HCT116 (cell line): Measurements from ENCODE around the gene NUDT4. TPM values are rescaled to one million over a fixed set of nuclear protein-coding genes. Genes with fewer than 3 reads are reported as not detected.

Experiments
- ATAC-seq: fragments of 200-7000 bp; cut with Tn5 transposase; 2 replicates; pipeline ENCODE4 v1.9.1; 2020; ENCODE audit warnings: mild to moderate bottlenecking, moderate library complexity
- BruUV-seq: library from RNA; stranded (reverse); fragments of 400-500 nt; replicated peaks from 2 replicates; lab custom pipeline; 2021; lab: Mats Ljungman, UMichigan
- CTCF ChIA-PET: fragments of 300-600 bp; sonication (Branson Sonifier 250); formaldehyde crosslinking; loops from one replicate; lab custom pipeline; 2021; ENCODE audit warnings: antibody characterized with exemption; lab: Charles Lee
- POLR2A ChIA-PET: fragments of 300-600, 350-600 bp; sonication (Branson Sonifier 250); formaldehyde crosslinking; loops from one replicate; lab custom pipeline; 2021; ENCODE audit warnings: antibody characterized with exemption; lab: Charles Lee
- RAD21 ChIA-PET, 2 experiments: fragments of 300-600 bp; sonication (Branson Sonifier 250); formaldehyde crosslinking; loops; one replicate each; lab custom pipeline; 2023; ENCODE audit warnings: low total read pairs in 2 of 2; ENCODE audit not compliant: uncharacterized antibody in 2 of 2, unreplicated experiment in 2 of 2, low non-redundant PET in 1 of 2; lab: Charles Lee
- DNase-seq: peaks from one replicate; pipeline ENCODE4 v3.0.0-alpha.2; 2010; ENCODE audit warnings: low read depth, low spot score
- H2AFZ ChIP-seq: fragments of 200-600 bp; shearing (Covaris generic), sonication (generic); 2 replicates; pipeline ENCODE4 v1.6.1; 2017; ENCODE audit warnings: low read depth, mixed run types, mixed read lengths, antibody characterized with exemption, low read length; ENCODE audit not compliant: poor library complexity, severe bottlenecking
- H3K27ac ChIP-seq: 2 replicates; pipeline ENCODE4 v1.5.1; 2012; ENCODE audit warnings: low read depth, low read length
- H3K27me3 ChIP-seq: fragments of 200-600 bp; sonication (generic); 2 replicates; pipeline ENCODE4 v1.6.1; 2016; ENCODE audit warnings: mixed run types, low read length, mixed read lengths; ENCODE audit not compliant: insufficient read depth
- H3K36me3 ChIP-seq, 2 experiments: fragments of 200-500 bp in 1 of 2; fragments of 200-600 bp in 1 of 2; sonication (Bioruptor generic) in 1 of 2; sonication (generic) in 1 of 2; 2 replicates each; pipeline versions ENCODE4 v1.5.1 to v1.6.1; 2014 to 2016; ENCODE audit warnings: low read length in 2 of 2, inconsistent platforms in 1 of 2, mixed read lengths in 1 of 2, mixed run types in 1 of 2; ENCODE audit not compliant: insufficient read depth in 2 of 2, control insufficient read depth in 1 of 2
- H3K4me1 ChIP-seq, 2 experiments: fragments of 200-600 bp in 1 of 2; sonication (generic) in 1 of 2; 2 replicates each; pipeline versions ENCODE4 v1.5.1 to v1.6.1; 2012 to 2017; ENCODE audit warnings: low read length in 2 of 2, inconsistent platforms in 1 of 2, mild to moderate bottlenecking in 1 of 2, mixed read lengths in 1 of 2, mixed run types in 1 of 2, moderate library complexity in 1 of 2; ENCODE audit not compliant: insufficient read depth in 2 of 2, control insufficient read depth in 1 of 2
- H3K4me2 ChIP-seq: fragments of 200-600 bp; sonication (generic); 2 replicates; pipeline ENCODE4 v1.6.1; 2017; ENCODE audit warnings: mixed run types, low read length, mixed read lengths
- H3K4me3 ChIP-seq, 2 experiments: fragments of 200-600 bp in 1 of 2; sonication (generic) in 1 of 2; replicated peaks in 1 of 2; 2 replicates each; pipeline ENCODE4 v1.5.1; 2011 to 2016; ENCODE audit warnings: low read length in 2 of 2, control low read depth in 1 of 2, low read depth in 1 of 2, mild to moderate bottlenecking in 1 of 2, mixed read lengths in 1 of 2, mixed run types in 1 of 2
- H3K79me2 ChIP-seq: fragments of 200-600 bp; sonication (generic); 2 replicates; pipeline ENCODE4 v1.6.1; 2017; ENCODE audit warnings: mild to moderate bottlenecking, mixed run types, low read length, moderate library complexity, mixed read lengths; ENCODE audit not compliant: insufficient read depth
- H3K9ac ChIP-seq: fragments of 200-600 bp; sonication (generic); 2 replicates; pipeline ENCODE4 v1.6.1; 2016; ENCODE audit warnings: low read length, mixed read lengths
- H3K9me2 ChIP-seq: fragments of 200-600 bp; sonication (generic), shearing (Covaris generic); 2 replicates; pipeline ENCODE4 v1.6.1; 2017; ENCODE audit warnings: mixed run types, mild to moderate bottlenecking, moderate library complexity; ENCODE audit not compliant: insufficient read depth
- H3K9me3 ChIP-seq, 2 experiments: fragments of 200-500 bp in 1 of 2; fragments of 200-600 bp in 1 of 2; sonication (Bioruptor generic) in 1 of 2; sonication (generic) in 1 of 2; 2 replicates each; pipeline ENCODE4 v1.6.1; 2014 to 2017; ENCODE audit warnings: low read length in 2 of 2, mixed read lengths in 2 of 2, inconsistent platforms in 1 of 2, low read depth in 1 of 2, mild to moderate bottlenecking in 1 of 2, mixed run types in 1 of 2, moderate library complexity in 1 of 2; ENCODE audit not compliant: control insufficient read depth in 1 of 2, insufficient read depth in 1 of 2
- H4K20me1 ChIP-seq: fragments of 200-600 bp; sonication (generic), shearing (Covaris generic); 2 replicates; pipeline ENCODE4 v1.6.1; 2017; ENCODE audit warnings: mixed run types, mild to moderate bottlenecking, moderate library complexity; ENCODE audit not compliant: insufficient read depth
- CBX3 ChIP-seq: IDR thresholded peaks from 2 replicates; pipeline ENCODE4 v1.6.1; 2012; ENCODE audit warnings: low read depth
- ELF1 ChIP-seq: IDR thresholded peaks from 2 replicates; pipeline ENCODE4 v1.6.1; 2012; ENCODE audit warnings: low read depth, borderline replicate concordance
- EZH2 ChIP-seq: fragments of 200-600 bp; sonication (generic); IDR thresholded peaks from 2 replicates; pipeline ENCODE4 v1.6.1; 2017; ENCODE audit warnings: antibody characterized with exemption, mixed run types
- FOSL1 ChIP-seq: IDR thresholded peaks from 2 replicates; pipeline ENCODE4 v1.6.1; 2012; ENCODE audit warnings: low read depth
- POLR2A ChIP-seq: IDR thresholded peaks from 2 replicates; pipeline ENCODE4 v1.7.0; 2011; ENCODE audit warnings: borderline replicate concordance; ENCODE audit not compliant: insufficient read depth, insufficient read length; ENCODE audit errors: extremely low read depth
- POLR2AphosphoS5 ChIP-seq: IDR thresholded peaks from 2 replicates; pipeline ENCODE4 v1.6.1; 2011; ENCODE audit warnings: mild to moderate bottlenecking, low read depth, low read length, moderate library complexity
- RAD21 ChIP-seq: IDR thresholded peaks from 2 replicates; pipeline ENCODE4 v1.6.1; 2012; ENCODE audit warnings: low read depth, mild to moderate bottlenecking
- SIN3A ChIP-seq: IDR thresholded peaks from 2 replicates; pipeline ENCODE4 v1.6.1; 2012; ENCODE audit warnings: low read depth
- SRF ChIP-seq: IDR thresholded peaks from 2 replicates; pipeline ENCODE4 v1.6.1; 2012; ENCODE audit warnings: low read depth
- ZFX ChIP-seq: fragments of 450-650 bp; IDR thresholded peaks from 2 replicates; pipeline ENCODE4 v1.6.1; 2017
- ZNF274 ChIP-seq: fragments of 200-500 bp; sonication (Bioruptor generic); IDR thresholded peaks from 2 replicates; pipeline ENCODE4 v1.6.1; 2014; ENCODE audit warnings: mild to moderate bottlenecking, low read depth, low read length, inconsistent platforms
- intact Hi-C: fragments of 100-400 bp; cut with micrococcal nuclease; formaldehyde crosslinking; loops from 2 replicates; pipeline ENCODE4 v1.10.0; 2022
- total RNA-seq: library from RNA; stranded (reverse); gene quantifications from one replicate; pipeline ENCODE4 v1.2.1, GENCODE V29; 2021; ENCODE audit not compliant: unreplicated experiment
- TF ChIP-seq, protein P1 (sequence below): IDR thresholded peaks from 2 replicates; pipeline ENCODE4 v1.6.1; 2011; ENCODE audit warnings: mild to moderate bottlenecking, low read length, moderate library complexity; ENCODE audit not compliant: insufficient replicate concordance; ENCODE audit errors: extremely low read depth
- TF ChIP-seq, protein P2 (sequence below): IDR thresholded peaks from 2 replicates; pipeline ENCODE4 v1.6.1; 2012

Gene NUDT4
- total RNA-seq, 1 experiment from 2014 or later = 41.2 TPM

DNA sequence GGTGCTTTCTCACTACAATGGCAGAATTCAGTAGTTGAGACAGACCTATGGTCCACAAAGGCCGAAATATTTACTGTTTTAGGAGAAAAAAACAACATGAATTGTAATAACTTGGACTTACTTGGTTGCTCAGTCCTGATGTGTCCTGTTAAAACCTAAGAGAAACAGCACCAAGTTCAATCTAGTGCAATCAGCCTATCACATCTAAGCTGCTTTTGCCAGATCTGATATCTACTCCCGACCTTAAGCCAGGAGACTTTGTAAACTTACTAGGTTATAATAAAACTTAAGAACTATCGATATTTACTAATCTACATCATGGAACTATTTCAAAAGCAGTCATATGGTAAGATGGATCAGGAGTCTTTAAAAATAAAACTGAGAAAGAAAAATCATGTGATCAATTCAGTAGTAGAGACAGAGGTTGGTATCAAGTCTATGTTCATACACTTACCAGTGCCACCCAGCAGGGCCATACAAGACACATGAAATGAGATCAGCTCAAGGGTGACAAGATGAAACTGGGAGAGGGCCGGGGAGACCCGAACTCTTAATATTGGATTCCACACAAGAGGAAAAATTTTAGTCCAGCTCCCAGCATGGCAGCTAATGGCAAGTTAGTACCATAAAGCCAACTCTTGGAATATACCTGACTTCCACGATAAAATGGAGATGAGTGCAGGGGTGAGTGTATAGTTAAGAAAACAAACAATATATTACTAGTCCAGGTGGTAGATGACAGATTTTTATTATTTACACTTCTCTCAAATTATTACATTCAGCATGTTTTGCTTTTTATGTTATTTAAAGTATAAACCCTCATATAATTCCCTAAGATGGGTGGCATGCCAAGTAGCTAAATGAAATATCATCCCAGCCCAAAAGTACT is 27.5 kb downstream of the NUDT4 start:
- H3K27me3 ChIP-seq = no peaks in the 10 kb centered on the region
- H2AFZ ChIP-seq = no peak overlapping the region
- no TSS peak for BruUV-seq
- H3K9me2 ChIP-seq = no peaks in the 10 kb centered on the region
- H3K9me3 ChIP-seq = no peaks in the 10 kb centered on the region
- H3K9ac ChIP-seq = no peak overlapping the region
- DNase-seq = no peak
- no peak overlapping the region for H3K4me3 ChIP-seq
- ChIA-PET POLR2A (no interaction called here), RAD21 (no interaction called here), CTCF (interaction anchor here (0.7 to 1.8 kb wide), 4 partner anchors 8 to 697 kb away, joined by 3 to 5 read pairs (median 3); no protein-coding TSS in a partner anchor)
- no peak overlapping the region for H3K4me2 ChIP-seq
- TF ChIP-seq POLR2A = no peak
- no peak for TF ChIP-seq SIN3A
- TF ChIP-seq ZFX = no peak
- peaks cover 14% of the 10 kb centered on the region for H3K79me2 ChIP-seq
- no peak overlapping the region for H3K27ac ChIP-seq
- peaks cover 16 to 18% of the 10 kb centered on the region in 2 experiments; a peak in 3 of 4 replicates for H3K36me3 ChIP-seq
- no peak; the same call in 1 of the 2 replicates for ATAC-seq
- peaks cover 4% of the 10 kb centered on the region; the same call in 1 of the 2 replicates for H4K20me1 ChIP-seq
- intact Hi-C loops = no loop called here
- no peaks in the 10 kb centered on the region for H3K4me1 ChIP-seq

DNA sequence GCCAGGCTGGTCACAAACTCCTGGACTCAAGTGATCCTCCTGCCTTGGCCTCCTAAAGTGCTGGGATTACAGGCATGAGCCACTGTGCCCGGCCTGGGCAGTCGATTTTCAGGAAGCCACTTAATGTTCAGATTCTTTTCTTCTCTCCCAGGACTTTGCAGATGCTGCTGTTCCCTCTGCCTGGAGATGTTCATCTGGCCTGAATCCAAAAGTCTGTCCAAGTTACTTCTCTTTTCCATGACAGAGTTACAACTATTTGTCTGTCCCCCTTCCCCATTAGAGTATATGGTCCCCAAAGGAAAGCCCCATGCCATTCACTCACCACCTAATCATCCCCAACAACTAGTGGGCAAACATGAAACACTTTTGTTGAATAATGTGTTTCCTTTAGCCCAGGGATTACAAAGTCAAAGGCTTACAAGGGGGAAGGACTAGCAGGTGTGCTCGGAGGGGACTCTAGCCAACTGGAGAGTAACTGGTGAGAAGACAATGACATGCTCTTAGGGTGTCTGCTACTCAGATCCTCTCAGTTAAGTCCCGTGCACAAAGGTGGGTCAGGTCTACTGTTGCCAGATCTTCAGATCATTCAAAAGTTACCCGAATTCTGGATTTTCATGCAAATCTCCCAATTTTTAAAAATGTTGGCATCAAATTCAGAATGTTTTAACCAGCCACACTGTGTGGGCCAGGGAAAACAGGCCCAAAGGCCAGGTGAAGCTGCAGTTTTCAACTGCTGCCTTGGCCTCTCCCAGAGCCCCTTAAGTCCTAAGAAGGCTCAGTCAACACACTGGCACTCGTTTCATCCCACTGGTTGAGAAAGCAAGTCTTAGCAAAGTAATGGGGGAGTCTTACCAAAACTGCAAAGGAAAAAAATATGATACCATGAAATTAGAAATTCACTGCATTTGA is 29.6 kb downstream of the NUDT4 start:
- DNase-seq (no peak), ATAC-seq (no peak)
- Histone ChIP-seq H2AFZ (no peak overlapping the region), H3K4me1 (no peaks in the 10 kb centered on the region), H3K9me2 (no peaks in the 10 kb centered on the region), H3K27ac (no peak overlapping the region), H3K9me3 (no peaks in the 10 kb centered on the region), H4K20me1 (peaks cover 6% of the 10 kb centered on the region; the same call in 1 of the 2 replicates), H3K4me3 (no peak overlapping the region), H3K4me2 (no peak overlapping the region), H3K36me3 (peaks cover 17 to 21% of the 10 kb centered on the region in 2 experiments; a peak in 3 of 4 replicates), H3K9ac (no peak overlapping the region), H3K79me2 (peaks cover 34% of the 10 kb centered on the region), H3K27me3 (no peaks in the 10 kb centered on the region)
- intact Hi-C loops = no loop called here
- POLR2A ChIA-PET = no interaction called here
- CTCF ChIA-PET = interaction anchor here (1.3 to 1.4 kb wide), 3 partner anchors 10 to 695 kb away, joined by 3 to 6 read pairs (median 4); no protein-coding TSS in a partner anchor
- RAD21 ChIA-PET = no interaction called here
- no TSS peak for BruUV-seq
- TF ChIP-seq SRF (no peak), POLR2A (no peak), FOSL1 (no peak), POLR2AphosphoS5 (no peak), ZFX (no peak), CBX3 (no peak), ELF1 (no peak), ZNF274 (no peak), EZH2 (no peak), RAD21 (no peak)
- TF ChIP-seq, protein P1, sequence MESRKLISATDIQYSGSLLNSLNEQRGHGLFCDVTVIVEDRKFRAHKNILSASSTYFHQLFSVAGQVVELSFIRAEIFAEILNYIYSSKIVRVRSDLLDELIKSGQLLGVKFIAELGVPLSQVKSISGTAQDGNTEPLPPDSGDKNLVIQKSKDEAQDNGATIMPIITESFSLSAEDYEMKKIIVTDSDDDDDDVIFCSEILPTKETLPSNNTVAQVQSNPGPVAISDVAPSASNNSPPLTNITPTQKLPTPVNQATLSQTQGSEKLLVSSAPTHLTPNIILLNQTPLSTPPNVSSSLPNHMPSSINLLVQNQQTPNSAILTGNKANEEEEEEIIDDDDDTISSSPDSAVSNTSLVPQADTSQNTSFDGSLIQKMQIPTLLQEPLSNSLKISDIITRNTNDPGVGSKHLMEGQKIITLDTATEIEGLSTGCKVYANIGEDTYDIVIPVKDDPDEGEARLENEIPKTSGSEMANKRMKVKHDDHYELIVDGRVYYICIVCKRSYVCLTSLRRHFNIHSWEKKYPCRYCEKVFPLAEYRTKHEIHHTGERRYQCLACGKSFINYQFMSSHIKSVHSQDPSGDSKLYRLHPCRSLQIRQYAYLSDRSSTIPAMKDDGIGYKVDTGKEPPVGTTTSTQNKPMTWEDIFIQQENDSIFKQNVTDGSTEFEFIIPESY = no peak
- TF ChIP-seq, protein P2, sequence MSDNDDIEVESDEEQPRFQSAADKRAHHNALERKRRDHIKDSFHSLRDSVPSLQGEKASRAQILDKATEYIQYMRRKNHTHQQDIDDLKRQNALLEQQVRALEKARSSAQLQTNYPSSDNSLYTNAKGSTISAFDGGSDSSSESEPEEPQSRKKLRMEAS = no peak
